ENCODE results near the gene FAM9C. TPM values are rescaled to one million over a fixed set of nuclear protein-coding genes. Genes with fewer than 3 reads are reported as not detected.
"Not testable (repeated sequence)": the region's sequence is repeated elsewhere in the genome, so short reads cannot be mapped to it uniquely, and the experiment has no call there.

FAM9C gene
- total and polyA plus RNA-seq, 2 donors (not counting 1 experiment from before 2014, with no cell fraction given): under 0.01 to 0.01 TPM

DNA sequence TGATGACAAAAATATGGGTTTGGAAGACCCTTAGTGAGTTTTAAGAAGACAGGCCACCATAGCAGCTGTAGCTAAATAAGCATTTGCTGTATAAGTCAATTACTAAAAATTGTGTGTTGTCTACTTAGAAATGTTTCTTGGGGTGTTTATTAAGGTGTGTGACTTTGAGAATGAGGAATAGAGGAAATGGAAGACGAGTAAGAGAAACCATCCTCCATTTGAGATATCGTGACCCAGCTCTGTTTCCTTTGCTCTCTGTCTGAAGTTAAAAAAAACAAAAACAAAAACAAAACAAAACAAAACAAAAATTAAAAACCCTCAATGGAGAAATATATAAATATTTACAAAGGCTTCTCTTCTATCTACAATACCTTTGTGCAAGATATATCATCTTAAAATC, 41.7 kb upstream of the FAM9C start:
- Histone ChIP-seq H3K4me3 (replicated peaks in 1 of 4; ENCODE audit: control extremely low read depth in 1 of 4, insufficient read depth in 1 of 4, low read depth in 3 of 4, low read length in 4 of 4) (no peak overlapping the region), H3K79me2 (ENCODE audit: control insufficient read depth, insufficient read depth, low read length) (no peaks in the 10 kb centered on the region), H4K20me1 (ENCODE audit: control insufficient read depth, extremely low read depth, insufficient read depth, low read length) (no peaks in the 10 kb centered on the region), H3K4me2 (ENCODE audit: extremely low read depth, insufficient read depth, low read length) (no peak overlapping the region), H3K27ac (ENCODE audit: insufficient read depth, low read length) (no peak overlapping the region), H3K27me3 (ENCODE audit: control insufficient read depth, insufficient read depth, low read length) (no peaks in the 10 kb centered on the region), H3K9ac (ENCODE audit: insufficient read depth, low read length) (no peak overlapping the region), H2AFZ (ENCODE audit: low read length) (no peak overlapping the region), H3K4me1 (ENCODE audit: control insufficient read depth, extremely low read depth, insufficient read depth, low read length) (no peaks in the 10 kb centered on the region), H3K9me3 (ENCODE audit: control insufficient read depth, insufficient read depth, low read depth, low read length) (no peaks in the 10 kb centered on the region), H3K36me3 (ENCODE audit: control insufficient read depth, insufficient read depth, low read length) (no peaks in the 10 kb centered on the region)
- DNase-seq (ENCODE audit: low read depth in 2 of 2): no peak
- TF ChIP-seq, protein P1, sequence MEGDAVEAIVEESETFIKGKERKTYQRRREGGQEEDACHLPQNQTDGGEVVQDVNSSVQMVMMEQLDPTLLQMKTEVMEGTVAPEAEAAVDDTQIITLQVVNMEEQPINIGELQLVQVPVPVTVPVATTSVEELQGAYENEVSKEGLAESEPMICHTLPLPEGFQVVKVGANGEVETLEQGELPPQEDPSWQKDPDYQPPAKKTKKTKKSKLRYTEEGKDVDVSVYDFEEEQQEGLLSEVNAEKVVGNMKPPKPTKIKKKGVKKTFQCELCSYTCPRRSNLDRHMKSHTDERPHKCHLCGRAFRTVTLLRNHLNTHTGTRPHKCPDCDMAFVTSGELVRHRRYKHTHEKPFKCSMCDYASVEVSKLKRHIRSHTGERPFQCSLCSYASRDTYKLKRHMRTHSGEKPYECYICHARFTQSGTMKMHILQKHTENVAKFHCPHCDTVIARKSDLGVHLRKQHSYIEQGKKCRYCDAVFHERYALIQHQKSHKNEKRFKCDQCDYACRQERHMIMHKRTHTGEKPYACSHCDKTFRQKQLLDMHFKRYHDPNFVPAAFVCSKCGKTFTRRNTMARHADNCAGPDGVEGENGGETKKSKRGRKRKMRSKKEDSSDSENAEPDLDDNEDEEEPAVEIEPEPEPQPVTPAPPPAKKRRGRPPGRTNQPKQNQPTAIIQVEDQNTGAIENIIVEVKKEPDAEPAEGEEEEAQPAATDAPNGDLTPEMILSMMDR (conservative IDR thresholded peaks at IDR 0.05 in 1 of 2, IDR thresholded peaks at IDR 0.05 in 1 of 2; ENCODE audit: low read depth in 1 of 2, low read length in 2 of 2): no peak
- no peak for TF ChIP-seq EZH2 (IDR thresholded peaks at IDR 0.05; ENCODE audit: low read length, missing control alignments)

DNA sequence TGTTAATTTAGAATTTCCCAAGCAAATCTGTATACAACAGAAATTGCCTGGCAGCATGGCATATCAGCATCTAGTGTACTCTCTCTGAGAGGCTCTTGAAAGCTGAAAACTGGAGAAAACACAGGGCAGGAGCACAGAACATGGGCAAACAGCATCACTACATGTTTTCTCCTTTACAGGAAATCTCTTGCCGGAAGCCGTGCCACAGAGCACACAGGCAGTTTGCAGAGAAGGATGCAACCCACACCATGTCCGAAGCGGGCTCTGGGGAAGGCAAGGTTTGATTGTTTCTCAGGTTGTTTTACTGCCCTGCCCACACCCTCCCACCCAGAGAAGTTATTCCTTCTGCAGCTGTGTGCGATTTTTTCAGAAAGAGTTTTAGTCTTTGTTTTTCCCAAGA, 41.1 kb upstream of the FAM9C start:
- no peak for DNase-seq (ENCODE audit: low read depth in 2 of 2)
- Histone ChIP-seq H4K20me1 (ENCODE audit: control insufficient read depth, extremely low read depth, insufficient read depth, low read length) (no peaks in the 10 kb centered on the region), H3K27me3 (ENCODE audit: control insufficient read depth, insufficient read depth, low read length) (no peaks in the 10 kb centered on the region), H3K27ac (ENCODE audit: insufficient read depth, low read length) (no peak overlapping the region), H3K9ac (ENCODE audit: insufficient read depth, low read length) (no peak overlapping the region), H3K36me3 (ENCODE audit: control insufficient read depth, insufficient read depth, low read length) (no peaks in the 10 kb centered on the region), H3K79me2 (ENCODE audit: control insufficient read depth, insufficient read depth, low read length) (no peaks in the 10 kb centered on the region), H3K4me3 (replicated peaks in 1 of 4; ENCODE audit: control extremely low read depth in 1 of 4, insufficient read depth in 1 of 4, low read depth in 3 of 4, low read length in 4 of 4) (no peak overlapping the region), H2AFZ (ENCODE audit: low read length) (no peak overlapping the region), H3K9me3 (ENCODE audit: control insufficient read depth, insufficient read depth, low read depth, low read length) (no peaks in the 10 kb centered on the region), H3K4me1 (ENCODE audit: control insufficient read depth, extremely low read depth, insufficient read depth, low read length) (no peaks in the 10 kb centered on the region), H3K4me2 (ENCODE audit: extremely low read depth, insufficient read depth, low read length) (no peak overlapping the region)
- no peak for TF ChIP-seq EZH2 (IDR thresholded peaks at IDR 0.05; ENCODE audit: low read length, missing control alignments)
- TF ChIP-seq, protein P1 (conservative IDR thresholded peaks at IDR 0.05 in 1 of 2, IDR thresholded peaks at IDR 0.05 in 1 of 2; ENCODE audit: low read depth in 1 of 2, low read length in 2 of 2): no peak

DNA sequence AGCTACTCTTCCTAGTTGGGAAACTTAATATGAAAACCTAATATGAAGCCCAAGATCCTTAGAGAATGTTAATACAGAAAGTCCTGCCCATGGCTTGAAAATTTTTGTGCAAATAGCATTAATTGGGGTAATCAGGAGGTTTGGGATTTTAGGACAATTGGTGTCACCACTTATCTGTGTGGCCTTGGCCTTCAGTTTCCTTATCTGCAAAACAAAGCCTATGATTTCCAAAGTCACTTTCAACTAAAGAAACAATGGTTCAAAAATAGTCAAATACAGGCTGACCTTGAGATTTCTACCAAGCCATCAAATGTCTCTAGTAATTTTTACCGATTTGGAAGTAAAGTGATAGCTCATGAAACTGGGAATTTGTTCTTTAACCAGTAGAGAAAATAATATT, 40.2 kb upstream of the FAM9C start:
- no peaks in the 10 kb centered on the region for H3K9me3 ChIP-seq (ENCODE audit: control insufficient read depth, insufficient read depth, low read depth, low read length)
- no peak overlapping the region for H2AFZ ChIP-seq (ENCODE audit: low read length)
- no peak overlapping the region for H3K4me2 ChIP-seq (ENCODE audit: extremely low read depth, insufficient read depth, low read length)
- TF ChIP-seq EZH2 (IDR thresholded peaks at IDR 0.05; ENCODE audit: low read length, missing control alignments): no peak
- no peaks in the 10 kb centered on the region for H3K79me2 ChIP-seq (ENCODE audit: control insufficient read depth, insufficient read depth, low read length)
- no peaks in the 10 kb centered on the region for H3K4me1 ChIP-seq (ENCODE audit: control insufficient read depth, extremely low read depth, insufficient read depth, low read length)
- H3K27ac ChIP-seq (ENCODE audit: insufficient read depth, low read length): no peak overlapping the region
- no peaks in the 10 kb centered on the region for H3K36me3 ChIP-seq (ENCODE audit: control insufficient read depth, insufficient read depth, low read length)
- no peak overlapping the region for H3K4me3 ChIP-seq (replicated peaks in 1 of 4; ENCODE audit: control extremely low read depth in 1 of 4, insufficient read depth in 1 of 4, low read depth in 3 of 4, low read length in 4 of 4)
- DNase-seq (ENCODE audit: low read depth in 2 of 2): no peak
- H3K9ac ChIP-seq (ENCODE audit: insufficient read depth, low read length): no peak overlapping the region
- no peaks in the 10 kb centered on the region for H3K27me3 ChIP-seq (ENCODE audit: control insufficient read depth, insufficient read depth, low read length)
- no peaks in the 10 kb centered on the region for H4K20me1 ChIP-seq (ENCODE audit: control insufficient read depth, extremely low read depth, insufficient read depth, low read length)

DNA sequence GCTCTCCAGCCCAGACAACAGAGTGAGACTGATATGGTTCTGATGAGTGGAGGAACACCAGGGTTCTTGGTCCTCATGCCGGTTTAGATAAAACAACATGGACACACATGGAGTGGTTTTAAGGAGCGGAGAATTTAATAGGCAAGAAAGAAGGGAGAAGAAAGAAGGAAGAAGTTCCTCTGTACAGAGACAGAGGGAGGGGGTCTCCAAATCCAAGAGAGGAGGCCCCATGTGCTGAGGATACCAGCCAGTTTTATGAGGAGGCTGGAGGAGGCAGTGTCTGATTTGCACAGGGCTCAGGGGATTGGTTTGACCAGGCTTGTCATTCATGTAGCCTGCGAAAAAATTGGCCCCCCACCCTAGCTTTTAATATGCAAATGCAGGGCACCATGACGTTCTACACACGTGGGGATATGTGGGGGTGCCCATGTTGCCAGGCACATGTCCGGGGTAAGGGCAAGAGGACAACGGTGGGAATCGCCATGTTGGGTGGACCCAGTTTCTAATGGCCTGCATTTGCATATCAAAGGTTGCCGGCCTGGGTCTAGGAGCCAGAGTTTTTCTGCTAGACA, 39.4 kb upstream of the FAM9C start:
- not testable (repeated sequence) for H3K79me2 ChIP-seq (ENCODE audit: control insufficient read depth, insufficient read depth, low read length); DNase-seq (ENCODE audit: low read depth in 2 of 2); H4K20me1 ChIP-seq (ENCODE audit: control insufficient read depth, extremely low read depth, insufficient read depth, low read length); H3K27me3 ChIP-seq (ENCODE audit: control insufficient read depth, insufficient read depth, low read length); H3K9me3 ChIP-seq (ENCODE audit: control insufficient read depth, insufficient read depth, low read depth, low read length); H3K4me1 ChIP-seq (ENCODE audit: control insufficient read depth, extremely low read depth, insufficient read depth, low read length); H3K9ac ChIP-seq (ENCODE audit: insufficient read depth, low read length); H3K27ac ChIP-seq (ENCODE audit: insufficient read depth, low read length); H2AFZ ChIP-seq (ENCODE audit: low read length); H3K4me2 ChIP-seq (ENCODE audit: extremely low read depth, insufficient read depth, low read length); H3K36me3 ChIP-seq (ENCODE audit: control insufficient read depth, insufficient read depth, low read length); H3K4me3 ChIP-seq (replicated peaks in 1 of 4; ENCODE audit: control extremely low read depth in 1 of 4, insufficient read depth in 1 of 4, low read depth in 3 of 4, low read length in 4 of 4)

All from fibroblast of lung (primary cell).